GM10847 (cell line): ENCODE measurements around the gene PRICKLE2.

Experiments
- POLR2A ChIP-seq: IDR thresholded peaks from 2 replicates; pipeline ENCODE4 v1.6.1; 2011; ENCODE audit not compliant: insufficient read length; ENCODE audit errors: extremely low read depth

Gene PRICKLE2

DNA sequence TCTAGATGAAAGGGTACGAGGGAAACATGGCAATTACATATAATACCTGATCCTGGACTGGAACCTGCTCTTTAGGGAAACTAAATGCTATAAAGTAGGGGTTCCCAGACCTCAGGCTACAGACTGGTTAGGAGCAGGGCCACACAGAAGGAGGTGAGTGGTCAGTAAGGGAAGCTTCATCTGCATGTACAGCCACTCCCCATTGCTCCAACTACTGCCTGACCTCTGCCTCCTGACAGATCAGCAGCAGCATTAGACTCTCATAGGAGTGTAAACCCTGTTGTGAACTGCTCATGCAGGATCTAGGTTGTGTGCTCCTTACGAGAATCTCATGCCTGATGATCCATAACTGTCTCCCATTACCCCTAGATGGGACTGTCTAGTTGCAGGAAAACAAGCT lies 123.1 kb downstream of the PRICKLE2 start:
- no peak for TF ChIP-seq POLR2A

DNA sequence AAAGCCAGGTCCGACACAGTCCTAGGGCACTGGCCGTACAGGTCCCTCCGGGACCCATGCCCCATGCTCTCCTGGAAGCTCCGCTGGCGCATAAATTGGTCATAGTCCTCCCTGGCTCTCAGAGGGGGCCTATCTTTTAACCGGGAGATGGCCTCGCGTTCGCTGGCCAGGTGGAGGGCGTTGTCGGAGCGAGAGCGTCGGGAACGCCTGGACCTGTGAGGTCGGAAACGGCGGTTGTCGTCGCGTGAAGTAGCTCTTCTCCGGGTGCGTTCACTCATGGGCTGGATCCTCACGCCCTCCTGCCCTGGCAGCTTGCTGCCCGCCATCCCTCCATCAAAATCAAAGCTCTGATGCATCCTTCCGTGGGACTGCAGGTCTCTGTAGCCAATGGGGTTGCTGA lies 126.0 kb downstream of the PRICKLE2 start:
- no peak for TF ChIP-seq POLR2A

DNA sequence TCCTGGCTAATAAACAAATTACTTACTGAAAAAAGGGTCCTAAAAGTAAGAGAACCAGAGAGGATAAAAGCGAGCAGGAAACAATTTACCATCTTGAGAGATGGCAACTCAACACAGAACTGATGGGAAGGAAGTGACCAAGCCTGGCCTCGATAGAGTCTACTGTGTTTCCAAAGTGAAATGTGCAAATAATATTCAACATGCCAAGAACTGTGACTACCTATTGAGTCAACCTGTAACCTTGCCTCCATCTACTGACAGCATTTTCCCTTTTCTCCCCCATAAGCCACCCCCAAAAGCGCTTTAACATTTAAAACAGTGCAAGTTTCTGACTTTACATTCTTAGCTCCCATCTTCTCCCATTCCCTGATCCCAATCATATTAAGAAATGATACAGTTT lies 126.6 kb downstream of the PRICKLE2 start:
- no peak for TF ChIP-seq POLR2A

DNA sequence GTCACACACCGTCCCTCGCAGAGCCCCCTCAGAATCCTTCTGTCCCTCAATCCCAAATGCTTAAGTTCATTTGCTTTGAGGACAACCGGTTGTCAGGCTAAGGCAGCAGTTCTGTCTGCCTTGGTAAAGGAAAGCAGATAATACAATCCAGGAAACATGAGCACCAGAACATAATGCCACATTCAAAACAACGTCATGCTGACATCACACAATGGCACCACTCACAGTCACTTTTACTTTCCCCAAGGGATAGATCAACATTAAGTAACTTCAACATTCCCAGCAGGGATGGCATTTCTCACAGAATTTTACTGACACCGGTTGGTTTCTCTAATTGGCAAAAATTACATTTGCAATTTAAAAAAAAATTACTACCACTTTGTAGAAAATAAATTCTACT lies 127.3 kb downstream of the PRICKLE2 start:
- TF ChIP-seq POLR2A, result no peak

DNA sequence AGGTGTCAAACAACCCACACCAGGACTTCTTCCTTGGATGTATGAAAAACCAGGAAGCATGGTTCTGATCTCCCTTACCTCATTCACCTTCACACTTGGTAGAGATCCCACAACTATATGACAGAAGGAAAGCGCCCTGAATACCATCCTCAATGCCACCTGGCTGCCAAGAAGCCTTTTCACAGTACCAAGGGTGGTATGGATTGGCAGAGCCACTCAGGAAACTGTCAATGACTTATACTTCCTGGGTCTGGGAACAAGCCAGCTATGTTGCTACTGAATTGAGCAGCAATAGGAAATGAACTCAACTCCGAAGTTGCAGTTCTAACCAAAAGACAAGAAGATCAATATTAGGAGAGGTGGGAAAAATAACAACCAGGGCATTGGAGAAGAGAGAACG lies 129.5 kb downstream of the PRICKLE2 start:
- no peak for TF ChIP-seq POLR2A

DNA sequence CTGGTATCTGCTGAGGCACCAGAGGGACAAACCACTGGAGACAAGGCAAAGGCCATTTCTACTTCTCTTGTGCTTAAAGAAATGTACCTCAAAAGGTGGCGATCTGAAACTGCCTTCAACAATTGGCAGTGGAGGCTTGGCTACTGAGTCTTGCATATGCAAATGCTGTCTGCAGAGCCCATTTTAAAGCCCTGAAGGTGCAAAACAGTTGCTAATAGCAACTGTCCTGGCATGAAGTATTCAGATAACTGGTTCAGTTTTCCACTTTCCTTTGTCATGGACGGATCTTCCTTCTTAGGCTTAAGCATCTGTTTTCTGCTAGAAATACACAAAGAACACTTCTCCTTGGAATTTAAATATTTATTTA lies 130.6 kb downstream of the PRICKLE2 start:
- TF ChIP-seq POLR2A, result no peak

DNA sequence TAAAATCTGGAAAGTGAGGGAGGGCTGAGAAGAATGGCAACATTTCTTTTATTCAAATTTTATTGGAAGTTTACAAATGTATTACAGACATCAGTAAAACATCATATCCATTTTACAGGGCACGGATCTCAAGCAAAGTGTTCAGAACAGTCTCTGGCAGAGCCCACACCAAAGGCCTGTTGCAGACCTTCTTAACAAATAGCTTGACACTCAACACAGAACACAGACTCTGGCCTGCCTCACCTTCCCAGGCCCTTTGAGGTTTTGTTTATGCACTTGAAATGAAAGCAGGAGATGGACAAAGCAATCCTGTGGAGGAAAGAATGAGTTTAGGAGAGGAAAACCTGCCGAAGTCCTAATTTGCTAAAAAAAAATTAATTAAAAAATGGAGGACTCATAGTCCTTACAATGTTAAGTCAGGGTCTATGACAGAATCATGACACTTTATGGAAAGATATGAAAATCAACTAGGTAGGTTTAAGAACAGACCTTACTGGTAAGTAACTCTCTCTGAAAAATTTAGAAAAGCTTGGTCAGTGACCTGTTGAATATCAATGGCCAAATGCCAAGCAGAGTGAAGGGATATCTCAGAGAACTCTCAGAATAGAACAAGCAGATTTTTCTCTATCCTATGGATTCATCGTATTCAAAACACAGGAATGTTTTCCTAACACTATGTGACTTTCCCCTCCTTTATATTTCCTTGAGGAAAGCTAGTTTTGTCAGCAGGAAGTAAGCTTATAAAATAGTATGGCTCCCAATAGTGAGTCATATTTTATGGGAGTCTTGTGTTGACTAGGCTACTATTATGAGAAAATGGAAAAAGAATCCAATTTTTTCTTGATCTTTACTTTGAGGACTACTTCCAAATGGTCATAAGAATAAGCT lies 131.2 kb downstream of the PRICKLE2 start:
- no peak for TF ChIP-seq POLR2A

DNA sequence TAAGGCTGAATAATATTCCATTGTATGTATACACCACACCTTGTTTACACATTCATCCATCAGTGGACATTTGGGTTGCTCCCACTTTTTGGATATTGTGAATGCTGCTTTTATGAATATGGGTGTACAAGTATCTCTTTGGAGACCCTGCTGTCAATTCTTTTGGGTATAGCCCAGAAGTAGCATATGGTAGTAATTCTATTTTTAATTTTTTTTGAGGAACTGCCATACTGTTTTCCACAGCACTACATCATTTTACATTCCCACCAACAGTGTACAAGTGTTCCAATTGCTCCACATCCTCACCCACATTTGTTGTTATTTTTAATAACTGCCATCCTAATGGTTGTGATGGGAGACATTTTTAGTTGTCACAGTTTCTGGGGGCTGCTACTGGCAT lies 132.1 kb downstream of the PRICKLE2 start:
- TF ChIP-seq POLR2A, result no peak

DNA sequence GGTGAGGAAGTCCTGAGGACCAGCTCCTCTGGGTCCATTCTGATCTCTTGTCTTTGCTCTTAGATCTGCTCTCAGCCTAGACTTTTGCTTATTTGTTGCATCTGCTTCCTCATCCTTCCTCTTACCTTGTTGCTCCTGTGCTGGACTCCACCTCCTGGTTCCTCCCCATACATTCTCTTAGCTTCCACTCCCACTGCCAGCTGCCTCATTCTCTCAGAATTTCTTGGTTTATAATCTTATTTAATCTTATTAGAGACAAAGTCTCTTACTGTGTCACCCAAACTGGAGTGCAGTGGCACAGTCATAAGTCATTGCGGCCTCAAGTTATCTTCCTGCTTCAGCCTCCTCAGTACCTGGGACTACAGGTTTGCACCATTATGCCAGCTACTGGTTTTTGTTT lies 133.8 kb downstream of the PRICKLE2 start:
- no peak for TF ChIP-seq POLR2A

DNA sequence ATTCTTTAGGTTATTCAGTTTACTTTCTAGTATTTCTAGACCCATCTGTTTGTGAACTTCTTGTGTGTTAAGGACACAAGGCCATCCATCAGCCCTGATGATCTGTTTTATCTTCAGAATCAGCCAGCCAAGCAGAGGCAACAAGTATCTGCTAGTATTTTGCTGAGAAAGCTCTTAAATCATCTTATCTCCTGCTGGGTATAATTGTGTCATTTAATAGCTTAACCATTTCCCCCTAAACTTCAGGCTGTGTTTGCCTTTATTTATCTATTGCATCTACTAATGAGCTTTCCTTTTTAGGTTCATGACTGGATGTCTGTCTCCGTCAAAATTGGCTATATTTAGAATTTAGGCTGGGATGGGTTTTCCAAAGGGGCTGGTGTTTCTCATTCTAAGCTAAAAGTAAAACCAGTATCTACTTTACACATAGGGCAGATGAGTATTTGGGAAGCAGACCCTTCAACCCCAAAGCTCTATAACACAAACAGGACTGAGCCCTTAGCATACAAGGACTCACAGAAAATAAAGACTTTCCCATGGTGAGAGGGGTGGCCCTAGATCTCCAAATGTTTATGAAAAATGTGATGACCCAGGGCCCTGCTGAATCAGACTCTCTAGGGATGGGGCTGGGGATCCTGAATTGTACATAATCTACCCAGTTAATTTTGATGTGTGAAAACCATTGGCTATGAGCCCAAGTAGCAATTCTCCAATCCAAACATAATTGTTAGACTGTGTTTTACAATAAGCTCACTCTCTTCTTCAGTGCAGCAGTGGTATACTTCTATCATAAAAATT lies 136.7 kb downstream of the PRICKLE2 start:
- TF ChIP-seq POLR2A, result no peak

DNA sequence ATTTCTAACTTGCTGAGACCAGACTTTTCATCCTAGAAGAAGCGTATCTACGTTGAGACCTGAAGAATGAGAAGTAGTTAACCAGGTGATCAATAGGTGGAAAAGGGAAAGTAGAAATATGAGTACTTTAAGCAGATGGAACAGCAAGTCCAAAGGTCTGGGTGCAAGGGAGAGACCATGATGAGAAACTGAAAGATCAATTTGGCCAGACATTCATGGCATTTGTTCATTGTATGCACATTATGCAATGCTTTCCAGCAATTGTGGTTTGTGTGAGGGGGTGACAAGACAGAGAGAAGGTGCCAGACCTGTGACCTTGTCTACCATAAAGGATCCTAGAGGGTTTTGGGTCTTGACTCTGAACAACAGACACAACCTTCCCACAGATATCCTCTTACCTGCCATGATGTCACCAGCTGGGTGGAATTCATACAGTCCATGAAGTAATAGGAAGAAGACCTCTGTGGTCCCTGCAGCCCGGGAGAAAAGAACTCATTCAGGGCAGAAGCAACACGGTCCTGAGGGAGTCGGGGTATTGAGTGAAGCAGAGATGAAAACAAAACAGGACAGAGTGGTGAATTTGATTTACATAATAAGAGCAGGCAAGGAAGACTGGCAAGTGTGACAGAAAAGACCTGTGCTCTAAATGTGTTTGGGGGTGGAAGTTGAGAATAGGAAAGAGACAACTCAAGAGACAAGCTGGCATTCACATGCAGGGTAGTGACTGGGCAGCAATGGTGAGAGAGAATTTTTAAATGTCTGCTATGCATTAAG lies 138.6 kb downstream of the PRICKLE2 start:
- no peak for TF ChIP-seq POLR2A

DNA sequence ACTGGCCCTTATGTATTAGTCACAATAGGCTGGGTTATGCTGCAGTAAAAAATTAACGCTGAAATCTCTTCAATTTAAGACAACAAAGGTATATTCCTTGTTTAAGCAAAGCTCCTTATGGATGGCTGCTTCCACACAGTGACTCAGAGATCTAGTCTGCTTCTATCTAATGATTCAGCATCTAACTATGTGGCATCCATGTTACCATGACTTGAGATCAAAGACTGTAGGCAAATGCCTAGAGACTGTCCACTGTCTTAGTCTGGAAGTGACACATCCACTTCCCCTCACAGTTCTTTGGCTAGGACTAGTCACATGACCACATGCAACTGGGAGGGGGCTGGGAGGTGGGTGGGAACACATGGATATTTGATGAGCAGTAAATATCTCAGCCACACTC lies 140.6 kb downstream of the PRICKLE2 start:
- no peak for TF ChIP-seq POLR2A

DNA sequence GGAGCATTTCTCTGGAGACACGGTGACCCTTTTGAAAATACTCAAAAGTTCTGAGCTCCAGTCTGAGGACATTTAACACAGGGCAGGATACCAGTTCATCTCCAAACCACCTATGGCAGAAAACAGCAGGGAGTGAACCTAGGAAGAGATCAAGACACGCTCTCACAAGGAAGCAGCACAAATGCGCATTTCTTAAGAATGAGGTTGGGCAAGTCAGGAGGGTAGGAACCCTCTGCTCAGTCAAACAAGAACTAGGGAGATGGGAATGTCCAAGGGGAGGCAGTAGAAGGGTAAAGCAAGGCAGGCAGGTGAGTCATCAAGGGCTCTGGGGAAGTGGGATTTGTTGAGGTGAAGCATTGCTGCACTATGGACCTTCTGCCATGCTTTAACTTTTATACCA lies 141.7 kb downstream of the PRICKLE2 start:
- TF ChIP-seq POLR2A, result no peak

DNA sequence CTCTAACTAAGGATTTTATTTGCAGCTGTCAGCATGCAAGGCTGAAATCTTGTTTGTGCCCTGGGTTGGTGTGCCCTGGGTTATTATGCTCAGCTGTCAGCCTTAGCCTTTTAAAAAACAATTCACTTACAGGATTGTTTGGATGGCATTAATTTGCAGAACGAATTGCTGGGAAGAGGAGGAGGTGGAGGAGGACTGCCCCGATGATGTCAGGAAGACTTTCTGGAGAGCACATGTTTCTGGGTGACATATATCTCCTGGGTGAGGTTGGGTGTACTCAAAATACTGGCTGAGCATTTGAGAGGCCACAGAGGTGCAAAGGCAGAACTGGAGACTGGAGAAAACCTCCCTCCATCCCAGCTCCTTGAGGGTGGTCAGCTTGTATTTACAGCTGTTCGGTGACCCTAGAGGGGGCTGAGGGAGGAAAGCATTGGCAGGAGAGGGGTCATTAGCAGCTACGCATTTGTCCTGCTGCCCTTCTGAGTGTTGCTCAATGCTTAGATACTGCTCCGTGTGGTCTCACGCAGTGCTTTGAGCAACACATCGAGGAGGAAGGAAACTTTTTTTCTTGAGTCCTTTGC lies 142.2 kb downstream of the PRICKLE2 start:
- no peak for TF ChIP-seq POLR2A

DNA sequence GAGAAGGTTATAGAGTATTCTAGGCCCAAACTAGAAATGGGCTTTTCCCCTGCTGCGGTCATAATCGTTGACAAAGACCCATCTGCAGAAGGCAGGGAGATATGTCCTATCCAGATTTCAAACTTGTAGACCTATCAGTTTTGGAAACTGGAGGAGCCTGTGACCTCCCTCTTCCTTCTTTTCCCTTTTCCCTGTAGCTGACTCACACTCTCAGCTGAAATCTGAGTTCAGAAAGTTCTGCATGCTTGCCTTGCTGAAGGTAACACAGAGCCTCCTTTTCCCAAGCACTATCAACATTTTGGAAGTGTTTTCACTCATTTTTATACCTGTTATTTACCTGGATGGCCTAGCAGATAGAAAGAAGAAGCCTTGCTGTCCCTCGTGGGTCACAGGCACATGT lies 142.9 kb downstream of the PRICKLE2 start:
- TF ChIP-seq POLR2A, result no peak
